ENCODE measurements around the gene NOL4L.

The NOL4L gene

GRCh38 chr20:32574296-32575226, 10.6 kb downstream of the NOL4L start:
- no peak for DNase-seq

- DNase-seq, result no peak
These were observed 11.8 kb downstream of the NOL4L start for GRCh38 chr20:32573167-32573851.

GRCh38 chr20:32572271-32572968, 12.7 kb downstream of the NOL4L start:
- DNase-seq, result no peak

- DNase-seq, result no peak
These were observed 13.6 kb downstream of the NOL4L start for GRCh38 chr20:32571566-32571965.

- no peak for DNase-seq
These were observed 14.5 kb downstream of the NOL4L start for GRCh38 chr20:32570401-32571190.

GRCh38 chr20:32569380-32570305, 15.5 kb downstream of the NOL4L start:
- peak; percentile 46 for DNase-seq

- no peak for DNase-seq
These were observed 16.1 kb downstream of the NOL4L start for GRCh38 chr20:32569018-32569379.

- DNase-seq, result no peak
These were observed 17.6 kb downstream of the NOL4L start for GRCh38 chr20:32567384-32568178.

GRCh38 chr20:32566379-32567374, 18.5 kb downstream of the NOL4L start:
- DNase-seq, result no peak

GRCh38 chr20:32565735-32566032, 19.4 kb downstream of the NOL4L start:
- no peak for DNase-seq

- no peak for DNase-seq
These were observed 20.0 kb downstream of the NOL4L start for GRCh38 chr20:32564921-32565734.

GRCh38 chr20:32564440-32564839, 20.7 kb downstream of the NOL4L start:
- no peak for DNase-seq

GRCh38 chr20:32563311-32564272, 21.5 kb downstream of the NOL4L start:
- no peak for DNase-seq

- no peak for DNase-seq
These were observed 22.6 kb downstream of the NOL4L start for GRCh38 chr20:32562495-32562911.

- DNase-seq, result no peak
These were observed 23.9 kb downstream of the NOL4L start for GRCh38 chr20:32560989-32561830.

- DNase-seq, result no peak
These were observed 24.6 kb downstream of the NOL4L start for GRCh38 chr20:32560482-32560988.
